Measurements from ENCODE around the gene NXN.

GRCh38 chr17:848402-848801, 131.2 kb downstream of the NXN start:
- TF ChIP-seq, protein P1, sequence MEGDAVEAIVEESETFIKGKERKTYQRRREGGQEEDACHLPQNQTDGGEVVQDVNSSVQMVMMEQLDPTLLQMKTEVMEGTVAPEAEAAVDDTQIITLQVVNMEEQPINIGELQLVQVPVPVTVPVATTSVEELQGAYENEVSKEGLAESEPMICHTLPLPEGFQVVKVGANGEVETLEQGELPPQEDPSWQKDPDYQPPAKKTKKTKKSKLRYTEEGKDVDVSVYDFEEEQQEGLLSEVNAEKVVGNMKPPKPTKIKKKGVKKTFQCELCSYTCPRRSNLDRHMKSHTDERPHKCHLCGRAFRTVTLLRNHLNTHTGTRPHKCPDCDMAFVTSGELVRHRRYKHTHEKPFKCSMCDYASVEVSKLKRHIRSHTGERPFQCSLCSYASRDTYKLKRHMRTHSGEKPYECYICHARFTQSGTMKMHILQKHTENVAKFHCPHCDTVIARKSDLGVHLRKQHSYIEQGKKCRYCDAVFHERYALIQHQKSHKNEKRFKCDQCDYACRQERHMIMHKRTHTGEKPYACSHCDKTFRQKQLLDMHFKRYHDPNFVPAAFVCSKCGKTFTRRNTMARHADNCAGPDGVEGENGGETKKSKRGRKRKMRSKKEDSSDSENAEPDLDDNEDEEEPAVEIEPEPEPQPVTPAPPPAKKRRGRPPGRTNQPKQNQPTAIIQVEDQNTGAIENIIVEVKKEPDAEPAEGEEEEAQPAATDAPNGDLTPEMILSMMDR (IDR thresholded peaks at IDR 0.05; ENCODE audit: low read depth, low read length, poor library complexity, severe bottlenecking), result no peak
- TF ChIP-seq EZH2phosphoT487 (IDR thresholded peaks at IDR 0.05; ENCODE audit: borderline replicate concordance, low read length), result no peak
